OCI-LY7 (cell line): ENCODE measurements around the gene WDR74. TPM values are rescaled to one million over a fixed set of nuclear protein-coding genes. Genes with fewer than 3 reads are reported as not detected.

Experiments
- BruUV-seq: library from RNA; stranded (reverse); fragments of 400-500 nt; replicated peaks from 2 replicates; lab custom pipeline; 2021; lab: Mats Ljungman, UMichigan
- CTCF ChIA-PET: fragments of 300-600 bp; sonication (Branson Sonifier 250); formaldehyde crosslinking; loops from one replicate; lab custom pipeline; 2022; ENCODE audit warnings: antibody characterized with exemption; ENCODE audit not compliant: unreplicated experiment; lab: Charles Lee
- POLR2A ChIA-PET: fragments of 300-600 bp; sonication (Branson Sonifier 250); formaldehyde crosslinking; loops from one replicate; lab custom pipeline; 2022; ENCODE audit warnings: antibody characterized with exemption; lab: Charles Lee
- DNase-seq: peaks from one replicate; pipeline ENCODE4 v3.0.0-alpha.2; 2015; ENCODE audit warnings: low spot score
- H2AFZ ChIP-seq: fragments of 200-600 bp; sonication (generic), shearing (Covaris generic); 2 replicates; pipeline ENCODE4 v1.6.1; 2014; ENCODE audit warnings: mild to moderate bottlenecking, antibody characterized with exemption, low read length, moderate library complexity
- H3K27ac ChIP-seq: fragments of 200-600 bp; sonication (generic); 2 replicates; pipeline ENCODE4 v1.5.1; 2014; ENCODE audit warnings: mixed run types, low read depth, mild to moderate bottlenecking, moderate library complexity, low read length, inconsistent platforms; ENCODE audit not compliant: poor library complexity, severe bottlenecking
- H3K36me3 ChIP-seq: fragments of 200-600 bp; sonication (generic); 2 replicates; pipeline ENCODE4 v1.6.1; 2014; ENCODE audit warnings: mild to moderate bottlenecking, antibody characterized with exemption, low read length, moderate library complexity, mixed read lengths; ENCODE audit not compliant: insufficient read depth
- H3K4me1 ChIP-seq: fragments of 200-600 bp; sonication (generic); 2 replicates; pipeline ENCODE4 v1.5.1; 2014; ENCODE audit warnings: mild to moderate bottlenecking, low read length; ENCODE audit not compliant: insufficient read depth, poor library complexity, severe bottlenecking
- H3K4me2 ChIP-seq: fragments of 200-600 bp; sonication (generic); 2 replicates; pipeline ENCODE4 v1.6.1; 2014; ENCODE audit warnings: mild to moderate bottlenecking, low read length
- H3K4me3 ChIP-seq: fragments of 200-600 bp; sonication (generic); 2 replicates; pipeline ENCODE4 v1.5.1; 2014; ENCODE audit warnings: mild to moderate bottlenecking, low read depth, low read length; ENCODE audit not compliant: poor library complexity, severe bottlenecking
- H3K79me2 ChIP-seq: fragments of 200-600 bp; sonication (generic); 2 replicates; pipeline ENCODE4 v1.6.1; 2016; ENCODE audit warnings: low read depth, mild to moderate bottlenecking, low read length, moderate library complexity, mixed read lengths; ENCODE audit not compliant: insufficient read depth
- H3K9me2 ChIP-seq: fragments of 200-600 bp; sonication (generic); 2 replicates; pipeline ENCODE4 v1.6.1; 2016; ENCODE audit warnings: mild to moderate bottlenecking, low read length, mixed read lengths; ENCODE audit not compliant: insufficient read depth
- H3K9me3 ChIP-seq: fragments of 200-600 bp; sonication (generic); 2 replicates; pipeline ENCODE4 v1.6.1; 2014; ENCODE audit warnings: mild to moderate bottlenecking, mixed run types, low read length, mixed read lengths
- H4K20me1 ChIP-seq: fragments of 200-600 bp; sonication (generic); 2 replicates; pipeline ENCODE4 v1.6.1; 2014; ENCODE audit warnings: mild to moderate bottlenecking, antibody characterized with exemption, low read length, moderate library complexity, mixed read lengths; ENCODE audit not compliant: insufficient read depth
- CTCF ChIP-seq: fragments of 200-600 bp; sonication (generic); conservative IDR thresholded peaks from 2 replicates; pipeline ENCODE4 v1.5.1; 2014; ENCODE audit warnings: mild to moderate bottlenecking, antibody characterized with exemption, low read length, moderate library complexity, mixed read lengths
- EZH2phosphoT487 ChIP-seq: fragments of 200-600 bp; sonication (generic); IDR thresholded peaks from 2 replicates; pipeline ENCODE4 v1.6.1; 2018; ENCODE audit warnings: low read depth, borderline replicate concordance, mild to moderate bottlenecking, mixed run types, antibody characterized with exemption, low read length, moderate library complexity, mixed read lengths
- intact Hi-C: fragments of 100-400 bp; cut with micrococcal nuclease; formaldehyde crosslinking; loops from one replicate; pipeline ENCODE4 v1.10.0; 2022; ENCODE audit not compliant: unreplicated experiment
- total RNA-seq, 2 experiments: library from RNA; depleted of rRNA in 1 of 2; stranded (reverse); fragments of >200 nt in 1 of 2; shearing (Covaris generic) in 1 of 2; gene quantifications; 2 replicates each; pipeline ENCODE4 v1.2.3, GENCODE V29; 2014 to 2022

Gene WDR74
- total RNA-seq, 2 experiments from 2014 or later, result 98.4 to 139 TPM

DNA sequence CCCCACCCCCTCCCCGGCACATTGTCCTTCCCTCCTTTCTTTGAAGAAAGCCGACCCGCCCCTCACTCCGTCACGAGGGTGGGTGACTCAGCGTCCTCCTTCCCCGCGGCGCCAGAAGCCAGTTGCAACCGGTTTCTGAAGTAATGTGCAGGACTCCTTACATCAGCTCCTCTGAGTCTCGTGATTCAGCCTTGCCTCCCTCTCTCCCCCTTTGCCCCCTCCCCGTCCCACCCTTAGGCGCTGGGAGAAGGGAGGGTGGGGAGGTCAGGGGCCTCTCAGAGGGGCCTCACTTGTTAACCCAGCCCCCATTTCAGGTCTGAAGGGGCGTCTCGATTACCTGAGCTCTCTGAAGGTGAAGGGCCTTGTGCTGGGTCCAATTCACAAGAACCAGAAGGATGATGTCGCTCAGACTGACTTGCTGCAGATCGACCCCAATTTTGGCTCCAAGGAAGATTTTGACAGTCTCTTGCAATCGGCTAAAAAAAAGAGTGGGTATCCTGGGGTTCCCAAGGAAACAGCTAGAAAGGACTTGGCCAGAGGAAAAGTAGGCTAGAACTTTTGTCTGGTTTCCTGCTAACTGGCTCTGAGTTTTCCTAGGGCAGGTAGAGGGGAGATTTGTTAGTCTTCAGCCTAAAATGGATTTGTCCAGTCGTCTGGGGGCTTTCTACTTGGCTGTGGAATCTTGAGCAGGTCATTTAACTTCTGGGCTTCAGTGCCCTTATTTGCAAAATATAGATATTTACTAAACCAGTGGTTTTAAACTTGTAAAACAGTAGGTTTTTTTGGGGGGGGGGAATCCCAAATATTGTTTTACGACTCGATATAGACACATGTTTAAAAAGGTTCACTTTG is 42.4 kb upstream of the WDR74 start:
- POLR2A ChIA-PET, result interaction anchor here (0.8 to 4.8 kb wide), 7 partner anchors 10 to 154 kb away, joined by 3 to 42 read pairs (median 4); partner anchors contain the start of genes HNRNPUL2 and ZBTB3
- intact Hi-C loops, result loop anchor here (1.0 to 5.0 kb wide), 3 partner anchors 41 to 310 kb away; partner anchors contain the start of gene EEF1G
- TF ChIP-seq CTCF, result 0 out of 2 replicates have a peak, but pooled peaks have one; percentile 57
- TF ChIP-seq EZH2phosphoT487, result no peak
- Histone ChIP-seq H3K27ac (peak overlapping the region; percentile 74), H3K4me1 (peaks cover 28% of the 10 kb centered on the region), H4K20me1 (peaks cover 11% of the 10 kb centered on the region; the same call in 1 of the 2 replicates), H3K36me3 (peaks cover 94% of the 10 kb centered on the region), H3K4me2 (peak overlapping the region; percentile 95), H3K79me2 (peaks cover 58% of the 10 kb centered on the region), H3K4me3 (peak overlapping the region; percentile 73), H3K9me3 (no peaks in the 10 kb centered on the region), H2AFZ (no peak overlapping the region; the same call in 1 of the 2 replicates), H3K9me2 (no peaks in the 10 kb centered on the region)
- peak; percentile 93 for DNase-seq
- CTCF ChIA-PET, result no interaction called here
- TSS peak; percentile 75 for BruUV-seq

DNA sequence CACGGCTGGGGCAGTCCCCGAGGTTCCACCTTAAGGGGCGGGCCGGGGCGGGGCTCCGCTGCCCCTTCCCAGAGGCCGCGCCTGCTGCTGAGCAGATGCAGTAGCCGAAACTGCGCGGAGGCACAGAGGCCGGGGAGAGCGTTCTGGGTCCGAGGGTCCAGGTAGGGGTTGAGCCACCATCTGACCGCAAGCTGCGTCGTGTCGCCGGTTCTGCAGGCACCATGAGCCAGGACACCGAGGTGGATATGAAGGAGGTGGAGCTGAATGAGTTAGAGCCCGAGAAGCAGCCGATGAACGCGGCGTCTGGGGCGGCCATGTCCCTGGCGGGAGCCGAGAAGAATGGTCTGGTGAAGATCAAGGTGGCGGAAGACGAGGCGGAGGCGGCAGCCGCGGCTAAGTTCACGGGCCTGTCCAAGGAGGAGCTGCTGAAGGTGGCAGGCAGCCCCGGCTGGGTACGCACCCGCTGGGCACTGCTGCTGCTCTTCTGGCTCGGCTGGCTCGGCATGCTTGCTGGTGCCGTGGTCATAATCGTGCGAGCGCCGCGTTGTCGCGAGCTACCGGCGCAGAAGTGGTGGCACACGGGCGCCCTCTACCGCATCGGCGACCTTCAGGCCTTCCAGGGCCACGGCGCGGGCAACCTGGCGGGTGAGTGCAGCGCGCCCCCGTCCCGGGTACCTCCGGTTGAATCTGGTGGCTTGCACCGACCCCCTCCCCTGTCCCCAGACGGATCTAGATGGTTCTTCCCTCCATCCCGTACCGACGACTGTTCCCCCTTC is 41.6 kb upstream of the WDR74 start, which contains the start of gene SLC3A2:
Gene SLC3A2, plus strand, starts transcription at position 94 of the 776 bp plus-strand sequence. Its CDS starts 128 bp downstream, at position 222.
- POLR2A ChIA-PET, result interaction anchor here (0.8 to 4.8 kb wide), 6 partner anchors 11 to 154 kb away, joined by 3 to 42 read pairs (median 4); partner anchors contain the start of genes HNRNPUL2 and ZBTB3
- peaks cover 67% of the 10 kb centered on the region for H3K79me2 ChIP-seq
- intact Hi-C loops, result loop anchor here (1.0 to 5.0 kb wide), 3 partner anchors 40 to 309 kb away; partner anchors contain the start of gene EEF1G
- peak within 1 kb of the TSS; percentile 73 for H3K4me3 ChIP-seq
- peak within 1 kb of the TSS; percentile 74 for H3K27ac ChIP-seq
- H3K9me3 ChIP-seq, result no peaks in the 10 kb centered on the region
- TF ChIP-seq EZH2phosphoT487 (no peak), CTCF (peak; percentile 78)
- H3K36me3 ChIP-seq, result peaks cover 94% of the 10 kb centered on the region
- peaks cover 28% of the 10 kb centered on the region for H3K4me1 ChIP-seq
- BruUV-seq, result TSS peak; percentile 85
- peak within 1 kb of the TSS; percentile 95 for H3K4me2 ChIP-seq
- DNase-seq, result peak; percentile 89
- no peaks in the 10 kb centered on the region for H3K9me2 ChIP-seq
- CTCF ChIA-PET, result no interaction called here
- peaks cover 11% of the 10 kb centered on the region; the same call in 1 of the 2 replicates for H4K20me1 ChIP-seq
- H2AFZ ChIP-seq, result no peak within 1 kb of the TSS; the same call in 1 of the 2 replicates
